Testis (tissue), 2 donors: ENCODE measurements around the gene PER2.

Source experiments
- POLR2A ChIP-seq: fragments of 450-650 bp; IDR thresholded peaks from one replicate; pipeline ENCODE4 v1.6.1; 2017; ENCODE audit warnings: antibody characterized with exemption, mild to moderate bottlenecking, moderate library complexity
- TF ChIP-seq, protein P1 (sequence below), 3 experiments: fragments of 450-650 bp in 2 of 3; fragments of 200-600 bp in 1 of 3; sonication (generic) in 1 of 3; IDR thresholded peaks; one replicate each; pipeline ENCODE4 v1.5.1; 2016 to 2019; ENCODE audit warnings: antibody characterized with exemption in 3 of 3, mild to moderate bottlenecking in 2 of 3, moderate library complexity in 1 of 3

DNA sequence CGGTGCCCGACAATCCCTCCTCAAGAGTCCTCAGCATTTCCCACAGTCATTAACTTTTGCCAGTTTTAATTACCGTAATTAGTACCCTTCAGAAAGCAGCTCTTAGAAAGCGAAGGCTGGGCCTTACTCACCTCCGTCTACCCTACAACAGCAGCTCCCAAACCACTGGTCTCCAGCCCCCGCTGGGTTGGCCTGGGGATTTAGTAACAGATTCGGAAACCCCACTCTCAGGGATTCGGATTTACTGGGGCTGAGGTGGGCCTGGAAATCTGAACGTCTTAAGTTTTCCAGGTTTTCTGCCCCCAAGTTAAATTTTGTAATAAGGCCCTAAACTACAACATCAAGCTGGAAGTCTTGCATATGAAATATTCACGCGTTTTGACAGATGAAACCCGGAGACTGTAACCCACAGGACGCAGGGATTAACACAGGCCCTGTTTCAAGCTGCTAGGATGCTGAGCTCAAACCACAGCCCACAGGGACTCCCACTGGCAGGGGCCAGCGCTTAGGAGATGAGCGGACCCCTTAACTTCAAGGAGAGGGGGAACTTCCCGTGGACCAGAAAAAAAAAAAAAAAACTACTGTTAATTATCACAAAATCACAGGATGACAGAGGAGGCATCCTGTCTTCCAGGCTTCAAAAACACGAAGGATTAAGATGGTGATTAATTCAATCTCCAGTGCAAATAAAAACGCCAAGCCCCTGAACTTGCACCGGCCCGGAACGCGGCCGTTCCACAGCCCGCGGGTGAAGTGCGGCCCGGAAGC lies 85.9 kb downstream of the PER2 start:
- TF ChIP-seq, protein P1, sequence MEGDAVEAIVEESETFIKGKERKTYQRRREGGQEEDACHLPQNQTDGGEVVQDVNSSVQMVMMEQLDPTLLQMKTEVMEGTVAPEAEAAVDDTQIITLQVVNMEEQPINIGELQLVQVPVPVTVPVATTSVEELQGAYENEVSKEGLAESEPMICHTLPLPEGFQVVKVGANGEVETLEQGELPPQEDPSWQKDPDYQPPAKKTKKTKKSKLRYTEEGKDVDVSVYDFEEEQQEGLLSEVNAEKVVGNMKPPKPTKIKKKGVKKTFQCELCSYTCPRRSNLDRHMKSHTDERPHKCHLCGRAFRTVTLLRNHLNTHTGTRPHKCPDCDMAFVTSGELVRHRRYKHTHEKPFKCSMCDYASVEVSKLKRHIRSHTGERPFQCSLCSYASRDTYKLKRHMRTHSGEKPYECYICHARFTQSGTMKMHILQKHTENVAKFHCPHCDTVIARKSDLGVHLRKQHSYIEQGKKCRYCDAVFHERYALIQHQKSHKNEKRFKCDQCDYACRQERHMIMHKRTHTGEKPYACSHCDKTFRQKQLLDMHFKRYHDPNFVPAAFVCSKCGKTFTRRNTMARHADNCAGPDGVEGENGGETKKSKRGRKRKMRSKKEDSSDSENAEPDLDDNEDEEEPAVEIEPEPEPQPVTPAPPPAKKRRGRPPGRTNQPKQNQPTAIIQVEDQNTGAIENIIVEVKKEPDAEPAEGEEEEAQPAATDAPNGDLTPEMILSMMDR (IDR thresholded peaks at IDR 0.05), result no peak
- no peak for TF ChIP-seq POLR2A
